Tibial nerve (tissue), 4 donors: ENCODE data around the gene WEE2. TPM values are rescaled to one million over a fixed set of nuclear protein-coding genes. Genes with fewer than 3 reads are reported as not detected.

Experiments used
- DNase-seq, 2 donors: peaks; one replicate each; pipeline ENCODE4 v3.0.0-alpha.2; 2019; ENCODE audit warnings: low spot score in 2 of 2
- H3K27ac ChIP-seq, 4 donors: fragments of 200-600 bp; sonication (generic) in 3 of 4; one replicate each; pipeline ENCODE4 v1.5.1; 2017 to 2019; ENCODE audit warnings: mild to moderate bottlenecking in 1 of 4
- H3K27me3 ChIP-seq, 2 donors: fragments of 200-600 bp; sonication (generic) in 1 of 2; one replicate each; pipeline versions ENCODE4 v1.5.1 to v1.6.0; 2017 to 2019
- H3K36me3 ChIP-seq, 3 donors: fragments of 200-600 bp; sonication (generic); one replicate each; pipeline ENCODE4 v1.5.1; 2018 to 2019
- H3K4me1 ChIP-seq, 4 donors: fragments of 200-600 bp; sonication (generic) in 3 of 4; one replicate each; pipeline ENCODE4 v1.5.1; 2017 to 2019
- H3K4me3 ChIP-seq, 4 donors: fragments of 200-600 bp; sonication (generic) in 3 of 4; one replicate each; pipeline ENCODE4 v1.5.1; 2017 to 2019; ENCODE audit warnings: mild to moderate bottlenecking in 1 of 4, moderate library complexity in 1 of 4
- H3K9me3 ChIP-seq, 4 donors: fragments of 200-600 bp; sonication (generic) in 3 of 4; one replicate each; pipeline ENCODE4 v1.5.1; 2017 to 2019
- EP300 ChIP-seq, 2 donors: sonication (generic); formaldehyde crosslinking; IDR thresholded peaks; one replicate each; pipeline ENCODE4 v1.6.1; 2017; ENCODE audit warnings: antibody characterized with exemption in 2 of 2, mild to moderate bottlenecking in 1 of 2
- POLR2A ChIP-seq, 2 donors: fragments of 450-650 bp; IDR thresholded peaks; one replicate each; pipeline ENCODE4 v1.6.1; 2017; ENCODE audit warnings: antibody characterized with exemption in 2 of 2, mild to moderate bottlenecking in 2 of 2, moderate library complexity in 2 of 2
- WGBS, 2 donors: methylation state at CpG; one replicate each; pipeline ENCODE4 v1.1.5; 2018; 5-methylcytosine and 5-hydroxymethylcytosine counted together
- total RNA-seq, 4 donors: library from RNA; depleted of rRNA; stranded (reverse); fragments of >200 nt; gene quantifications; one replicate each; pipeline ENCODE4 v1.1.0, GENCODE V29; 2016
- TF ChIP-seq, protein P1 (sequence below), 5 experiments: fragments of 200-600 bp in 3 of 5; fragments of 450-650 bp in 2 of 5; sonication (generic) in 3 of 5; IDR thresholded peaks; one replicate each; pipeline ENCODE4 v1.5.1; 2016 to 2019; ENCODE audit warnings: antibody characterized with exemption in 5 of 5, mild to moderate bottlenecking in 3 of 5, moderate library complexity in 2 of 5

Gene WEE2
- total RNA-seq, 4 donors from 2014 or later: not detected

DNA sequence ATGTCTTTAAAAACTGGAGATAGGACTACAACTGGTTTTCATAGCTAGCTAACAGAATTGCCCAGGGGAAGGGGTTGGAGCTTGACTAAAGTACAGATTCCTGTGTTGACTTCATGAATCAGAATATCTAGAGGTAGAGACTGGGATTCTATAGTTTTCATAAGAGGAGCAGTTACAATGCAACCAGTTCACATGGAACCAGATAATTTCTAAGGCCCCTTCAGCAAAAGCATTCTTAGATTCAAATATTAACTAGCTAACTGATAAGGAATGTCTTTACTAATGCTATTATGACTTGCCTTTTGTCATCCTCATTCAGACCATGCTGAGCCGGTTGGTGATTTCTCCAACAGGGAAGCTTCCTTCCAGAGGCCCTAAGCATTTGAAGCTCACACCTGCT, 5.7 kb downstream of the WEE2 start:
- Histone ChIP-seq H3K27me3 (no peaks in the 10 kb centered on the region), H3K4me1 (no peaks in the 10 kb centered on the region), H3K36me3 (peaks cover 0 to 6% (median 0%) of the 10 kb centered on the region in 3 donors), H3K4me3 (no peak overlapping the region), H3K27ac (no peak overlapping the region), H3K9me3 (no peaks in the 10 kb centered on the region)
- no peak for TF ChIP-seq POLR2A (IDR thresholded peaks at IDR 0.05)
- no peak for TF ChIP-seq EP300 (IDR thresholded peaks at IDR 0.05)
- TF ChIP-seq, protein P1, sequence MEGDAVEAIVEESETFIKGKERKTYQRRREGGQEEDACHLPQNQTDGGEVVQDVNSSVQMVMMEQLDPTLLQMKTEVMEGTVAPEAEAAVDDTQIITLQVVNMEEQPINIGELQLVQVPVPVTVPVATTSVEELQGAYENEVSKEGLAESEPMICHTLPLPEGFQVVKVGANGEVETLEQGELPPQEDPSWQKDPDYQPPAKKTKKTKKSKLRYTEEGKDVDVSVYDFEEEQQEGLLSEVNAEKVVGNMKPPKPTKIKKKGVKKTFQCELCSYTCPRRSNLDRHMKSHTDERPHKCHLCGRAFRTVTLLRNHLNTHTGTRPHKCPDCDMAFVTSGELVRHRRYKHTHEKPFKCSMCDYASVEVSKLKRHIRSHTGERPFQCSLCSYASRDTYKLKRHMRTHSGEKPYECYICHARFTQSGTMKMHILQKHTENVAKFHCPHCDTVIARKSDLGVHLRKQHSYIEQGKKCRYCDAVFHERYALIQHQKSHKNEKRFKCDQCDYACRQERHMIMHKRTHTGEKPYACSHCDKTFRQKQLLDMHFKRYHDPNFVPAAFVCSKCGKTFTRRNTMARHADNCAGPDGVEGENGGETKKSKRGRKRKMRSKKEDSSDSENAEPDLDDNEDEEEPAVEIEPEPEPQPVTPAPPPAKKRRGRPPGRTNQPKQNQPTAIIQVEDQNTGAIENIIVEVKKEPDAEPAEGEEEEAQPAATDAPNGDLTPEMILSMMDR (IDR thresholded peaks at IDR 0.05): no peak
- DNase-seq: no peak
- WGBS, 2 donors: 67 to 69% methylated on average over 1 of the region's 1 CpG

DNA sequence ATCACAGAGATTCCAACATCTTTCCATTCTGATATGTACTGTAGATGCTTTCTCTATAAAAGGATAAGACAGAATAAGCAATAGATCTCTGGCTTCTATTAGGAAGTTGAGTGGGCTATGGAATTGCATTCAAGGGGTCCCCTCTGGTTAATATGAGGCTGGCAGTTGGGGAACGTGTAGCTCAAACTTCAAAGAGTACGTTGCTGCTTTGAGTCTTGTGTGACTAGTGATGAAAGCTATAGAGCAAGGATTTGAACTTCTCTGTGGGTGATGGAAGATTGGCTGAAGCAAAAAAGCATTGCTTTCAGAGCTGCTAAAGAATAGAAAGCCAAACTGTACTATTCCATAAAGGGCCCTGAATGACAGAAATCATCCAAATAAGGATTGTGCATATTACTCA, 6.4 kb downstream of the WEE2 start:
- no peak for DNase-seq
- WGBS, 2 donors: 65 to 80% methylated on average over 2 of the region's 2 CpGs

GRCh38 chr7:141715018-141715417, 6.9 kb downstream of the WEE2 start:
- 68 to 82% methylated on average over 4 of the region's 4 CpGs for WGBS, 2 donors
- H3K36me3 ChIP-seq: peaks cover 0 to 6% (median 0%) of the 10 kb centered on the region in 3 donors

More for the DNA sequence above, 6.4 kb downstream of the WEE2 start:
- peaks cover 0 to 6% (median 0%) of the 10 kb centered on the region in 3 donors for H3K36me3 ChIP-seq
- H3K4me1 ChIP-seq: no peaks in the 10 kb centered on the region
- no peak for TF ChIP-seq EP300 (IDR thresholded peaks at IDR 0.05)
- TF ChIP-seq, protein P1 (IDR thresholded peaks at IDR 0.05): no peak
- TF ChIP-seq POLR2A (IDR thresholded peaks at IDR 0.05): no peak
- H3K9me3 ChIP-seq: no peaks in the 10 kb centered on the region
- H3K27ac ChIP-seq: no peak overlapping the region
- no peaks in the 10 kb centered on the region for H3K27me3 ChIP-seq
- no peak overlapping the region for H3K4me3 ChIP-seq

DNA sequence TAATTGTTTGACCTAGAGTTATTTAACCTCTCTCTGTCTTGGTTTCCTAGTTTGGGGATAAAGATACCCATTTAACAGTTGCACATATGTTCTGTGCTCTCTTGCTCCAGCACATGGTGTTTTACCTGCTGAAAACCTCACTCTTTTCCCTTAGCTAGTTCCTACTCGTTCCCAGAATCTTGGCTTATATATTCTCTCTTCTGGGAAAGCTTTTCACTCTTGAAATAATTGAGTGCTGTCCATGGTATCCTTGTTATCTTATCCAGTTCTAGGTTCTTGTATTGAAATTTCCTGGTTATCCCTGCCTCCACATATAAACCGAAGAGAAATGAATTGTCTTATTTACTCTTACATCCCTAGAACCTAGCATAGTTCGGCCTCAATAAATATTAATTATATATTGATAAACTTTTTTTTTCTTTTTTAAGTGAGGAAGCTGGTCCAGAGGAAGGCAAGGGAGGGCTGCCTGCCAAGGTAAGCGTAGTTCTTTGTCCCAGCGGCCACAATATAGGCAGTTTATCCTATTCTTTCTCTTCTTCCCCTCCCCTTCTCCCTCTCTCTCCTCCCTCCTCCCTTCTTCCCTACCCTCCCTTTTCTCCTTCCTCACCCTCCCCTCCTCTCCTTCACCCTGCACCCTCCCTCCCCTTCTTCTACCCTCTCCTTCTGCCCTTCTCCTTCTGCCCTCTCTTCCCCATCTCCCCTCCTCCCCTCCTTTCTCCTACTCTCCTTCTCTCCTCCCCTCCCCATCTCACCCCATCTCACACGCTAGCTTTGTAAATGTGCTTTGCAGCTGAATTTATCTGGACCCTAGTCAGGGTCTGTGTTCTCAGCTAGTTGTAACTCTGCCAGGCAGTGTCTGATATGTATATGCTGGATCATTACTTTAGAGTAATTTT, 7.9 kb downstream of the WEE2 start:
- Histone ChIP-seq H3K9me3 (no peaks in the 10 kb centered on the region), H3K36me3 (peaks cover 0 to 6% (median 0%) of the 10 kb centered on the region in 3 donors), H3K4me3 (no peak overlapping the region), H3K27me3 (no peaks in the 10 kb centered on the region), H3K4me1 (no peaks in the 10 kb centered on the region), H3K27ac (no peak overlapping the region)
- TF ChIP-seq EP300 (IDR thresholded peaks at IDR 0.05) (no peak), POLR2A (IDR thresholded peaks at IDR 0.05) (no peak)
- TF ChIP-seq, protein P1 (IDR thresholded peaks at IDR 0.05): no peak
- DNase-seq: no peak
- WGBS, 2 donors: 63 to 67% methylated on average over 6 of the region's 6 CpGs

More at GRCh38 chr7:141715018-141715417, 6.9 kb downstream of the WEE2 start:
- Histone ChIP-seq H3K9me3 (no peaks in the 10 kb centered on the region), H3K27me3 (no peaks in the 10 kb centered on the region), H3K27ac (no peak overlapping the region), H3K4me1 (no peaks in the 10 kb centered on the region), H3K4me3 (no peak overlapping the region)
- TF ChIP-seq EP300 (IDR thresholded peaks at IDR 0.05) (no peak), POLR2A (IDR thresholded peaks at IDR 0.05) (no peak)
- TF ChIP-seq, protein P1 (IDR thresholded peaks at IDR 0.05): no peak
- DNase-seq: no peak

- DNase-seq: no peak
- peaks cover 0 to 6% (median 0%) of the 10 kb centered on the region in 3 donors for H3K36me3 ChIP-seq
- no peaks in the 10 kb centered on the region for H3K9me3 ChIP-seq
- no peaks in the 10 kb centered on the region for H3K4me1 ChIP-seq
- no peak overlapping the region for H3K4me3 ChIP-seq
- TF ChIP-seq, protein P1 (IDR thresholded peaks at IDR 0.05): no peak
- TF ChIP-seq EP300 (IDR thresholded peaks at IDR 0.05): no peak
- no peak for TF ChIP-seq POLR2A (IDR thresholded peaks at IDR 0.05)
- WGBS, 2 donors: 96 to 97% methylated on average over 1 of the region's 1 CpG
- no peaks in the 10 kb centered on the region for H3K27me3 ChIP-seq
- no peak overlapping the region for H3K27ac ChIP-seq
Observed at GRCh38 chr7:141717450-141717849, 9.3 kb downstream of the WEE2 start.
